Heart right ventricle (tissue), 16 donors: ENCODE data around the gene CYTL1. TPM values are rescaled to one million over a fixed set of nuclear protein-coding genes. Genes with fewer than 3 reads are reported as not detected.
A peak's percentile ranks its signal among the peaks of the same experiment; 100 is the strongest.
"Not testable (repeated sequence)": the region's sequence is repeated elsewhere in the genome, so short reads cannot be mapped to it uniquely, and the experiment has no call there.

ENCODE experiments used
- ATAC-seq, 8 donors: fragments of 200-7000 bp; cut with Tn5 transposase; one replicate each; pipeline ENCODE4 v1.9.1; 2020; ENCODE audit warnings: mild to moderate bottlenecking in 8 of 8, moderate library complexity in 8 of 8, moderate number of reproducible peaks in 1 of 8
- DNase-seq, 2 donors: peaks; one replicate each; pipeline ENCODE4 v3.0.0-alpha.2; 2020
- H3K27ac ChIP-seq, 10 donors: fragments of 200-600 bp; sonication (generic) in 2 of 10; one replicate each; pipeline versions ENCODE4 v1.5.0 to v1.8.0; 2020 to 2022; ENCODE audit warnings: mild to moderate bottlenecking in 3 of 10
- H3K27me3 ChIP-seq, 7 donors: fragments of 200-600 bp; one replicate each; pipeline ENCODE4 v1.8.0; 2021 to 2022; ENCODE audit warnings: mild to moderate bottlenecking in 2 of 7
- H3K36me3 ChIP-seq, 9 donors: fragments of 200-600 bp; sonication (generic) in 1 of 9; one replicate each; pipeline versions ENCODE4 v1.5.0 to v1.8.0; 2020 to 2022; ENCODE audit warnings: mild to moderate bottlenecking in 2 of 9
- H3K4me1 ChIP-seq, 9 donors: fragments of 200-600 bp; sonication (generic) in 1 of 9; one replicate each; pipeline versions ENCODE4 v1.5.0 to v1.8.0; 2020 to 2022; ENCODE audit warnings: mild to moderate bottlenecking in 4 of 9
- H3K4me3 ChIP-seq, 10 donors: fragments of 200-600 bp; sonication (generic) in 2 of 10; one replicate each; pipeline versions ENCODE4 v1.5.0 to v1.8.0; 2020 to 2022; ENCODE audit warnings: mild to moderate bottlenecking in 7 of 10, moderate library complexity in 2 of 10
- H3K9me3 ChIP-seq, 11 donors: fragments of 200-600 bp in 10 of 11; sonication (generic) in 2 of 11; one replicate each; pipeline versions ENCODE4 v1.5.0 to v1.8.0; 2013 to 2022; ENCODE audit warnings: mild to moderate bottlenecking in 2 of 11, control low read depth in 1 of 11, moderate library complexity in 1 of 11
- CTCF ChIP-seq, 9 donors: fragments of 200-600 bp; sonication (generic) in 2 of 9; IDR thresholded peaks; one replicate each; pipeline versions ENCODE4 v1.5.0 to v1.8.0; 2021 to 2022; ENCODE audit warnings: antibody characterized with exemption in 9 of 9, mild to moderate bottlenecking in 5 of 9, moderate library complexity in 1 of 9
- WGBS, 2 donors: extraction: QIAGEN DNeasy Blood & Tissue Kit; methylation state at CpG; one replicate each; pipeline ENCODE4 v1.1.7; 2013; ENCODE audit warnings: inconsistent platforms in 1 of 2; 5-methylcytosine and 5-hydroxymethylcytosine counted together
- intact Hi-C, 10 donors: fragments of 100-400 bp; cut with DNase I; formaldehyde crosslinking; loops; one replicate each; pipeline versions ENCODE4 v1.11.1 to v1.14.2; 2022
- long read RNA-seq, 3 donors: library from polyadenylated mRNA; unstranded; transcript quantifications; one replicate each; pipeline ENCODE4 v2.0.0, GENCODE V29; 2020 to 2021
- polyA plus RNA-seq, 2 donors: library from polyadenylated mRNA; stranded (reverse); fragments of 200-250 nt; gene quantifications; one replicate each; pipeline ENCODE4 v1.2.3, GENCODE V29; 2013
- total RNA-seq, 10 donors: library from RNA; stranded (reverse); fragmentation: NEBNext Ultra II Directional in 3 of 10; extraction: Animal tissue kit (Norgen Biotek cat#: 25700) in 3 of 10; gene quantifications; one replicate each; pipeline versions ENCODE4 v1.2.1 to v1.2.4, GENCODE V29; 2021 to 2023
- donor health status: Arrhythmogenic right ventricular cardiomyopathy.
- donor health status: ischemic (EF 13 %, LVEDD 7.1; RV severe dilation, severe dysfunction).
- donor health status: healthy with polysubstance abuse.
- donor health status: DM: no; HTN: yes; CAD: no.
- donor health status: DM: no; HTN: no; CAD: no.
- donor health status: ischemic (EF 25% LVEDD 6.9; RV normal size, moderate dysfunction).
- donor health status: ischemic (EF 25% LVEDD 5.7; RV mildly dilated, moderate dysfunction).
- donor health status: healthy.
- donor health status: DM: yes; HTN: yes; CAD: no.
- donor health status: Ischemic cardiomyopathy.
- donor health status: ischemic (EF 35%, LVEDD 5.7; RV mildly dilated, moderate dysfunction).
- donor health status: nonischemic (EF 11% LVEDD 7.7; RV severe dilation, severe dysfunction).
- donor health status: DM: yes; HTN: yes; CAD: no.
- donor health status: PGD.
- donor health status: ischemic (EF 29% LVEDD 5.4; RV normal size, mild dysfunction).
- donor health status: nonischemic (EF 23%, LVEDD 6.1; RV moderate dilation, normal function).

CYTL1 gene
- total RNA-seq (under 1 TPM in 5 of 10 donors, not detected in 5; 0.24 to 0.95 (median 0.55) TPM), polyA plus RNA-seq (under 1 TPM in 1 of 2 donors, not detected in 1; 0.20 TPM)
- long read RNA-seq, donor 1, result 0 reads
- long read RNA-seq, donor 2, result 0 reads
- long read RNA-seq, donor 3, result 0 reads

- Histone ChIP-seq H3K9me3 (peaks cover 0 to 13% (median 0%) of the 10 kb centered on the region in 11 donors), H3K36me3 (no peaks in the 10 kb centered on the region), H3K27ac (no peak within 1 kb of the TSS), H3K4me1 (peaks cover 0 to 13% (median 5%) of the 10 kb centered on the region in 9 donors), H3K27me3 (peaks cover 0 to 59% (median 42%) of the 10 kb centered on the region in 7 donors), H3K4me3 (peak within 1 kb of the TSS in 4 of 10 donors; percentile 5 to 38 (median 32))
- TF ChIP-seq CTCF (IDR thresholded peaks at IDR 0.05), result no peak
- ATAC-seq (peak in 4 of 8 donors; percentile 13 to 49 (median 24)), DNase-seq (no peak)
- WGBS, 2 donors, result 5 to 7% methylated on average over 28 of the region's 28 CpGs
- intact Hi-C loops, result no loop called here
Measured at GRCh38 chr4:5019274-5019673, at the start of gene CYTL1. Gene CYTL1, minus strand, starts transcription at chr4:5019458. Its CDS starts 13 bp downstream, at chr4:5019445.

GRCh38 chr4:5067908-5068307, 48.6 kb upstream of the CYTL1 start:
- TF ChIP-seq CTCF (IDR thresholded peaks at IDR 0.05), result no peak
- intact Hi-C loops, result no loop called here
- peaks cover 0 to 3% (median 0%) of the 10 kb centered on the region in 7 donors for H3K27me3 ChIP-seq

GRCh38 chr4:5066968-5067367, 47.7 kb upstream of the CYTL1 start:
- H3K9me3 ChIP-seq, H3K36me3 ChIP-seq, H3K27ac ChIP-seq, H3K4me3 ChIP-seq, H3K27me3 ChIP-seq, intact Hi-C loops, H3K4me1 ChIP-seq, ATAC-seq, DNase-seq: not testable (repeated sequence)
- 63 to 68% methylated on average over 3 of the region's 3 CpGs for WGBS, 2 donors

More at GRCh38 chr4:5067908-5068307, 48.6 kb upstream of the CYTL1 start:
- Histone ChIP-seq H3K36me3 (no peaks in the 10 kb centered on the region), H3K9me3 (peaks cover 0 to 10% (median 0%) of the 10 kb centered on the region in 11 donors), H3K4me1 (no peaks in the 10 kb centered on the region), H3K27ac (no peak overlapping the region), H3K4me3 (no peak overlapping the region)
- DNase-seq, result no peak
- no peak for ATAC-seq
- 70 to 96% methylated on average over 3 of the region's 3 CpGs for WGBS, 2 donors

GRCh38 chr4:5066101-5066500, 46.8 kb upstream of the CYTL1 start:
- peaks cover 0 to 3% (median 0%) of the 10 kb centered on the region in 7 donors for H3K27me3 ChIP-seq
- DNase-seq (no peak), ATAC-seq (no peak)
- peaks cover 0 to 8% (median 0%) of the 10 kb centered on the region in 11 donors for H3K9me3 ChIP-seq
- no peak overlapping the region for H3K27ac ChIP-seq
- no peaks in the 10 kb centered on the region for H3K36me3 ChIP-seq
- no peak overlapping the region for H3K4me3 ChIP-seq
- intact Hi-C loops, result no loop called here
- no peak for TF ChIP-seq CTCF (IDR thresholded peaks at IDR 0.05)
- 65 to 73% methylated on average over 3 of the region's 3 CpGs for WGBS, 2 donors
- no peaks in the 10 kb centered on the region for H3K4me1 ChIP-seq

- H3K27ac ChIP-seq, result no peak overlapping the region
- DNase-seq (no peak), ATAC-seq (no peak)
- peaks cover 0 to 41% (median 24%) of the 10 kb centered on the region in 7 donors for H3K27me3 ChIP-seq
- TF ChIP-seq CTCF (IDR thresholded peaks at IDR 0.05), result no peak
- H3K36me3 ChIP-seq, result no peaks in the 10 kb centered on the region
- peaks cover 0 to 12% (median 5%) of the 10 kb centered on the region in 11 donors for H3K9me3 ChIP-seq
- no peak overlapping the region for H3K4me3 ChIP-seq
- intact Hi-C loops, result loop anchor here in 4 of 10 donors (10.0 kb wide), 2 partner anchors 409 to 759 kb away; no protein-coding TSS in a partner anchor
- WGBS, 2 donors, result 46 to 57% methylated on average over 5 of the region's 5 CpGs
- H3K4me1 ChIP-seq, result peaks cover 0 to 22% (median 17%) of the 10 kb centered on the region in 9 donors
Measured at GRCh38 chr4:5055411-5055810, 36.2 kb upstream of the CYTL1 start.
